Measurements from ENCODE around the gene KIAA0232. TPM values are rescaled to one million over a fixed set of nuclear protein-coding genes. Genes with fewer than 3 reads are reported as not detected.
A peak's percentile ranks its signal among the peaks of the same experiment; 100 is the strongest.

KIAA0232 gene
- total and polyA plus RNA-seq, 12 donors = 12.8 to 89.6 (median 70.9) TPM

GRCh38 chr4:6776920-6777635 lies 5.4 kb upstream of the KIAA0232 start:
- no peaks in the 10 kb centered on the region for H3K27me3 ChIP-seq
- peaks cover 2 to 40% (median 26%) of the 10 kb centered on the region in 9 donors for H3K4me1 ChIP-seq
- no peaks in the 10 kb centered on the region for H3K36me3 ChIP-seq
- peak overlapping the region in 1 of 10 donors; percentile 23 for H3K27ac ChIP-seq
- ATAC-seq (no peak), DNase-seq (no peak)
- intact Hi-C loops (cut with DNase I) = loop anchor here in 2 of 10 donors (5.0 kb wide), 1 partner anchor 55 kb away; no protein-coding TSS in a partner anchor
- H3K9me3 ChIP-seq = no peaks in the 10 kb centered on the region
- no peak for TF ChIP-seq CTCF (IDR thresholded peaks at IDR 0.05)
- no peak overlapping the region for H3K4me3 ChIP-seq
- WGBS, 2 donors = 80 to 83% methylated on average over 12 of the region's 12 CpGs

- H3K27me3 ChIP-seq = no peaks in the 10 kb centered on the region
- 72 to 74% methylated on average over 15 of the region's 15 CpGs for WGBS, 2 donors
- peaks cover 0 to 33% (median 25%) of the 10 kb centered on the region in 9 donors for H3K4me1 ChIP-seq
- no peak for TF ChIP-seq CTCF (IDR thresholded peaks at IDR 0.05)
- no peaks in the 10 kb centered on the region for H3K9me3 ChIP-seq
- intact Hi-C loops (cut with DNase I) = loop anchor here in 2 of 10 donors (5.0 kb wide), 1 partner anchor 55 kb away; no protein-coding TSS in a partner anchor
- ATAC-seq = no peak
- no peaks in the 10 kb centered on the region for H3K36me3 ChIP-seq
- H3K27ac ChIP-seq = peak overlapping the region in 4 of 10 donors; percentile 4 to 35 (median 24)
- H3K4me3 ChIP-seq = no peak overlapping the region
- no peak for DNase-seq
Measured at GRCh38 chr4:6777636-6778281, 4.8 kb upstream of the KIAA0232 start.

GRCh38 chr4:6778435-6778834 lies 4.1 kb upstream of the KIAA0232 start:
- no peaks in the 10 kb centered on the region for H3K36me3 ChIP-seq
- peaks cover 0 to 26% (median 20%) of the 10 kb centered on the region in 9 donors for H3K4me1 ChIP-seq
- TF ChIP-seq CTCF (IDR thresholded peaks at IDR 0.05) = no peak
- H3K27ac ChIP-seq = peak overlapping the region in 1 of 10 donors; percentile 36
- DNase-seq (no peak), ATAC-seq (no peak)
- no peaks in the 10 kb centered on the region for H3K27me3 ChIP-seq
- no peaks in the 10 kb centered on the region for H3K9me3 ChIP-seq
- 89 to 94% methylated on average over 5 of the region's 5 CpGs for WGBS, 2 donors
- H3K4me3 ChIP-seq = no peak overlapping the region
- intact Hi-C loops (cut with DNase I) = loop anchor here in 2 of 10 donors (5.0 kb wide), 1 partner anchor 56 kb away; no protein-coding TSS in a partner anchor

GRCh38 chr4:6779667-6780565 lies 2.6 kb upstream of the KIAA0232 start:
- Histone ChIP-seq H3K27me3 (no peaks in the 10 kb centered on the region), H3K4me1 (peaks cover under 1 to 38% (median 33%) of the 10 kb centered on the region in 9 donors), H3K9me3 (no peaks in the 10 kb centered on the region), H3K27ac (peak overlapping the region in 9 of 10 donors; percentile 6 to 100 (median 41)), H3K4me3 (no peak overlapping the region), H3K36me3 (no peaks in the 10 kb centered on the region)
- WGBS, 2 donors = 65 to 74% methylated on average over 17 of the region's 17 CpGs
- intact Hi-C loops (cut with DNase I) = loop anchor here in 8 of 10 donors (2.0 to 10.0 kb wide), 7 partner anchors 58 to 302 kb away; partner anchors contain the start of gene BLOC1S4 (in 5 of the 8)
- TF ChIP-seq CTCF (IDR thresholded peaks at IDR 0.05) = no peak
- no peak for DNase-seq
- ATAC-seq = no peak

All from heart right ventricle (tissue), 16 donors.